ENCODE data around the gene SH2D1A.
"Not testable (repeated sequence)": the region's sequence is repeated elsewhere in the genome, so short reads cannot be mapped to it uniquely, and the experiment has no call there.

DNA sequence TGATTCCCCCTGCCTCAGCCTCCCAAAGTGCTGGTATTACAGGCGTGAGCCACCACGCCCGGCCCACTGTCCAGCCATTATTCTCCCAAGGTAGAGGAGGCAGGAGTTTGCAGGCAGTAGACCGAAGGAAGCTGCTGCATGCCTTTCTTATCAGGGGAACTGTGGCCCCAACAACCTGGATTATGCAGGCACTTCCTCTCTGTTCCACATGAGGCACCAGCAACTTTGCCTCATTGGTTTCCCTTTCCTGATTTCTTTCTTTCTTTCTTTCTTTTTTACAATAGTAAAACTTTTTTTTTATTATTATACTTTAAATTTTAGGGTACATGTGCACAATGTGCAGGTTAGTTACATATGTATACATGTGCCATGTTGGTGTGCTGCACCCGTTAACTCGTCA is 62.0 kb downstream of the SH2D1A start:
- TF ChIP-seq POLR2A (IDR thresholded peaks at IDR 0.05; ENCODE audit: low read depth, low read length); JUN (IDR thresholded peaks at IDR 0.05; ENCODE audit: borderline replicate concordance, insufficient read depth, insufficient read length, low read depth); POLR2AphosphoS5 (IDR thresholded peaks at IDR 0.05; ENCODE audit: insufficient read depth, low read depth, low read length); EZH2 (IDR thresholded peaks at IDR 0.05; ENCODE audit: borderline replicate concordance, low read depth, low read length, severe bottlenecking): not testable (repeated sequence)
- TF ChIP-seq, protein P1, sequence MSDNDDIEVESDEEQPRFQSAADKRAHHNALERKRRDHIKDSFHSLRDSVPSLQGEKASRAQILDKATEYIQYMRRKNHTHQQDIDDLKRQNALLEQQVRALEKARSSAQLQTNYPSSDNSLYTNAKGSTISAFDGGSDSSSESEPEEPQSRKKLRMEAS (IDR thresholded peaks at IDR 0.05; ENCODE audit: insufficient read depth, insufficient read length): not testable (repeated sequence)

Data from endothelial cell of umbilical vein (primary cell).